Hepatocyte (in vitro differentiated cells): ENCODE measurements around the gene IFNGR2.

ENCODE experiments used
- EZH2 ChIP-seq: fragments of 200-600 bp; sonication (generic); IDR thresholded peaks from 2 replicates; pipeline ENCODE4 v1.6.1; 2016; ENCODE audit warnings: antibody characterized with exemption, mild to moderate bottlenecking, borderline replicate concordance
- EZH2phosphoT487 ChIP-seq: fragments of 200-600 bp; sonication (generic); IDR thresholded peaks from one replicate; pipeline ENCODE4 v1.6.1; 2018; ENCODE audit warnings: antibody characterized with exemption, mild to moderate bottlenecking, low read depth, moderate library complexity; ENCODE audit not compliant: unreplicated experiment, severe bottlenecking
- TF ChIP-seq, protein P1 (sequence below): fragments of 200-600 bp; sonication (generic); IDR thresholded peaks from 2 replicates; pipeline ENCODE4 v1.5.1; 2016; ENCODE audit warnings: antibody characterized with exemption, mild to moderate bottlenecking; ENCODE audit not compliant: poor library complexity

DNA sequence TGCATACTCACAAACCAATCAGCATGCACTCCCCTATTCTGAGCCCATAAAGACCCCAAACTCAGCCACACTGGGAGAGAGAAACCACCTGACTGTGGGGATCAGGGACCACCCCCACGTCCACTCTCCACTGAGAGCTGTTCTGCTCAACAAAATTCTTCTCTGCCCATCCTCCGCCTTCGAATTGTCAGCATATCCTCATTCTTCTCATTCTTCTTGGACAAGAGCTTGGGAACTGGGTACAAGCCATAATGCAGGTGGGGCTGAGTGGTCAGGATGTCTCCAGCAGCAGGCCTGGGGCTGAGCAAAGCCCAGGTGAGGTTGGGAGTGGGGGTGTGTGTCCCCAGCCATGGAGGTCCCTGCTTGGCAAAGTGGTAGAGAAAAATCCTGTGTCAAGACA is 34.6 kb upstream of the IFNGR2 start:
- TF ChIP-seq, protein P1, sequence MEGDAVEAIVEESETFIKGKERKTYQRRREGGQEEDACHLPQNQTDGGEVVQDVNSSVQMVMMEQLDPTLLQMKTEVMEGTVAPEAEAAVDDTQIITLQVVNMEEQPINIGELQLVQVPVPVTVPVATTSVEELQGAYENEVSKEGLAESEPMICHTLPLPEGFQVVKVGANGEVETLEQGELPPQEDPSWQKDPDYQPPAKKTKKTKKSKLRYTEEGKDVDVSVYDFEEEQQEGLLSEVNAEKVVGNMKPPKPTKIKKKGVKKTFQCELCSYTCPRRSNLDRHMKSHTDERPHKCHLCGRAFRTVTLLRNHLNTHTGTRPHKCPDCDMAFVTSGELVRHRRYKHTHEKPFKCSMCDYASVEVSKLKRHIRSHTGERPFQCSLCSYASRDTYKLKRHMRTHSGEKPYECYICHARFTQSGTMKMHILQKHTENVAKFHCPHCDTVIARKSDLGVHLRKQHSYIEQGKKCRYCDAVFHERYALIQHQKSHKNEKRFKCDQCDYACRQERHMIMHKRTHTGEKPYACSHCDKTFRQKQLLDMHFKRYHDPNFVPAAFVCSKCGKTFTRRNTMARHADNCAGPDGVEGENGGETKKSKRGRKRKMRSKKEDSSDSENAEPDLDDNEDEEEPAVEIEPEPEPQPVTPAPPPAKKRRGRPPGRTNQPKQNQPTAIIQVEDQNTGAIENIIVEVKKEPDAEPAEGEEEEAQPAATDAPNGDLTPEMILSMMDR, result no peak
- no peak for TF ChIP-seq EZH2phosphoT487
- TF ChIP-seq EZH2, result no peak
